Omental fat pad (tissue), 4 donors: ENCODE data around the gene CELF2. TPM values are rescaled to one million over a fixed set of nuclear protein-coding genes. Genes with fewer than 3 reads are reported as not detected.

Source experiments
- ATAC-seq: fragments of 150-250 bp; one replicate; pipeline ENCODE4 v1.9.1; 2016; ENCODE audit warnings: mild to moderate bottlenecking, moderate library complexity; ENCODE audit not compliant: low FRiP score
- DNase-seq: peaks from one replicate; pipeline ENCODE4 v3.0.0-alpha.2; 2019; ENCODE audit warnings: low spot score
- CTCF ChIP-seq, 3 donors: fragments of 450-650 bp; IDR thresholded peaks; one replicate each; pipeline ENCODE4 v1.5.1; 2016 to 2017; ENCODE audit warnings: antibody characterized with exemption in 3 of 3, mild to moderate bottlenecking in 3 of 3, moderate library complexity in 2 of 3
- total RNA-seq, 4 donors: library from RNA; depleted of rRNA; stranded (reverse); fragments of >200 nt; gene quantifications; one replicate each; pipeline ENCODE4 v1.1.0, GENCODE V29; 2016

The CELF2 gene
- total RNA-seq, 4 donors from 2014 or later: 81.7 to 116 (median 104) TPM

- ATAC-seq (no peak), DNase-seq (no peak)
- no peak for TF ChIP-seq CTCF (IDR thresholded peaks at IDR 0.05)
Observed at GRCh38 chr10:11260170-11260569, 242.5 kb downstream of the CELF2 start.

DNA sequence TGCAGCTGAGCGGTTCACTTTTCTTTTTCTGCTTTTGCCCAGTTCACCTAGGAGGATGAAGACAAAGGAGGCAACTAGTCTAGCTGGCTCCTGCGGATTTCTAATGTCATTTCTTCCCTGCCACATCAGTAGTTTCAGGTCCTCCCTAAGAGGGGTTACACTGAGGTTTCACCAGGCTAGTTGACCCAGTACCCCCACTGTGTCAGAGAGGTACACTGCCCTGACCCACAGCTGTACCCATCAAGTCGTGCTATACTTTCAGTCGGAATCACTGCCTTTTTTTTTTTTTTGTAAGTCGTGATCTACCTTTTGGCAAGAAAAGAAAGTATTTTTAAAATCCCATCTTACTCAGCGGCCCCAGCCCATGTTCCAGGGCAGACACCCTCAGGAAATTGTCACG lies 243.5 kb downstream of the CELF2 start:
- ATAC-seq: no peak
- DNase-seq: no peak
- no peak for TF ChIP-seq CTCF (IDR thresholded peaks at IDR 0.05)

GRCh38 chr10:11261687-11262493 lies 244.2 kb downstream of the CELF2 start:
- ATAC-seq (no peak), DNase-seq (no peak)
- TF ChIP-seq CTCF (IDR thresholded peaks at IDR 0.05): no peak

- DNase-seq: no peak
- ATAC-seq: no peak
- no peak for TF ChIP-seq CTCF (IDR thresholded peaks at IDR 0.05)
Observed at GRCh38 chr10:11262494-11263345, 245.0 kb downstream of the CELF2 start.

GRCh38 chr10:11263767-11264166 lies 246.1 kb downstream of the CELF2 start:
- no peak for ATAC-seq
- TF ChIP-seq CTCF (IDR thresholded peaks at IDR 0.05): no peak

GRCh38 chr10:11264296-11265048 lies 246.8 kb downstream of the CELF2 start:
- ATAC-seq (no peak), DNase-seq (no peak)
- TF ChIP-seq CTCF (IDR thresholded peaks at IDR 0.05): no peak

More at GRCh38 chr10:11263767-11264166, 246.1 kb downstream of the CELF2 start:
- no peak for DNase-seq
